H1 (cell line): ENCODE data around the gene TEX29.

Source experiments
- ATF3 ChIP-seq: IDR thresholded peaks from 2 replicates; pipeline ENCODE4 v1.6.1; 2011; ENCODE audit warnings: low read depth, mild to moderate bottlenecking, low read length; ENCODE audit not compliant: insufficient read depth
- CHD2 ChIP-seq: IDR thresholded peaks from 2 replicates; pipeline ENCODE4 v1.6.1; 2012; ENCODE audit warnings: low read length, improper control_type of control experiment
- EZH2 ChIP-seq: fragments of 200-600 bp; sonication (generic); IDR thresholded peaks from 2 replicates; pipeline ENCODE4 v1.7.1; 2012; ENCODE audit warnings: low read depth, mild to moderate bottlenecking, moderate library complexity, low read length, inconsistent platforms; ENCODE audit not compliant: severe bottlenecking
- HDAC2 ChIP-seq, 2 experiments: fragments of 300-600 bp in 1 of 2; sonication (generic) in 1 of 2; IDR thresholded peaks; 2 replicates each; pipeline ENCODE4 v1.6.1; 2011 to 2012; ENCODE audit warnings: low read depth in 2 of 2, low read length in 2 of 2, mild to moderate bottlenecking in 2 of 2, moderate library complexity in 2 of 2, borderline replicate concordance in 1 of 2, inconsistent platforms in 1 of 2
- KDM1A ChIP-seq: fragments of 200-600, 300-600 bp; sonication (generic); IDR thresholded peaks from 2 replicates; pipeline ENCODE4 v1.7.1; 2016; ENCODE audit warnings: mild to moderate bottlenecking, low read length, borderline replicate concordance
- MAX ChIP-seq: IDR thresholded peaks from 2 replicates; pipeline ENCODE4 v1.6.1; 2012; ENCODE audit warnings: inconsistent platforms
- POLR2A ChIP-seq, 2 experiments: IDR thresholded peaks; 1 replicate in 1 of 2; 2 replicates in 1 of 2; pipeline ENCODE4 v1.6.1; 2011; ENCODE audit warnings: low read depth in 2 of 2, low read length in 2 of 2, mild to moderate bottlenecking in 2 of 2; ENCODE audit errors: control extremely low read depth in 1 of 2
- RFX5 ChIP-seq: IDR thresholded peaks from 2 replicates; pipeline ENCODE4 v1.6.1; 2011; ENCODE audit warnings: low read depth, low read length, improper control_type of control experiment, borderline replicate concordance
- SP1 ChIP-seq: IDR thresholded peaks from 2 replicates; pipeline ENCODE4 v1.6.1; 2011; ENCODE audit warnings: low read depth, low read length
- TAF7 ChIP-seq: optimal IDR thresholded peaks from 2 replicates; pipeline ENCODE3; 2011; ENCODE audit warnings: low read depth, mild to moderate bottlenecking, inconsistent platforms, low read length, moderate library complexity, borderline replicate concordance
- TEAD4 ChIP-seq: IDR thresholded peaks from 2 replicates; pipeline ENCODE4 v1.6.1; 2012; ENCODE audit warnings: low read depth, low read length, inconsistent platforms, mixed read lengths
- YY1 ChIP-seq: IDR thresholded peaks from 2 replicates; pipeline ENCODE4 v1.6.1; 2011; ENCODE audit warnings: low read depth, mild to moderate bottlenecking, low read length
- TF ChIP-seq, protein P1 (sequence below), 3 experiments: IDR thresholded peaks; 1 replicate in 2 of 3; 2 replicates in 1 of 3; pipeline versions ENCODE4 v1.5.1 to v1.6.1; 2011; ENCODE audit warnings: low read length in 3 of 3, mild to moderate bottlenecking in 3 of 3, inconsistent platforms in 2 of 3, low read depth in 1 of 3, moderate library complexity in 1 of 3; ENCODE audit not compliant: insufficient read depth in 1 of 3; ENCODE audit errors: control extremely low read depth in 1 of 3

DNA sequence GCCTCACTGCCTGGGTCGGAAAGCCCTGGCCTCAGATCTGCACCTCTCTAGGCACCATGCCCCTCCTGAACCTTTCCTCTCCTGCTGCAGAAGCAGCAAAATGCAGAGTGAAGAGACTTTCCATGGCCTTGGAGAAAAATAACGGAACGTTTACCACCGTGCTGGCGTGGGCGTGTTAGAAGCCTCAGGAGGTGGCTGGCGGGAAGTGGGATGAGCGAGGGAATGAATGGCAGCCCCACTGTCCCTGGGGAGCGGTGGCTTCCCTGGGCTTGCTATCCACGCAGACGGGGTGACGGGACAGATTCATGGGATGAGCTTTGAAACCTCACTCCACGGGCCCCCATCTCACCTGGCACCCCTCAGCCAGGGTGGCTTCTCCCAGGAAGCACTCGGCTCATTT, 4.3 kb downstream of the TEX29 start:
- TF ChIP-seq EZH2 (no peak), YY1 (no peak), CHD2 (no peak), HDAC2 (IDR thresholded peaks at IDR 0.05; ENCODE audit: borderline replicate concordance in 1 of 2, low read depth in 2 of 2, low read length in 2 of 2) (no peak), KDM1A (no peak), TAF7 (no peak), MAX (no peak), RFX5 (no peak), ATF3 (no peak), TEAD4 (no peak), POLR2A (IDR thresholded peaks at IDR 0.05; ENCODE audit: control extremely low read depth in 1 of 2, low read depth in 2 of 2, low read length in 2 of 2) (no peak), SP1 (no peak)
- TF ChIP-seq, protein P1, sequence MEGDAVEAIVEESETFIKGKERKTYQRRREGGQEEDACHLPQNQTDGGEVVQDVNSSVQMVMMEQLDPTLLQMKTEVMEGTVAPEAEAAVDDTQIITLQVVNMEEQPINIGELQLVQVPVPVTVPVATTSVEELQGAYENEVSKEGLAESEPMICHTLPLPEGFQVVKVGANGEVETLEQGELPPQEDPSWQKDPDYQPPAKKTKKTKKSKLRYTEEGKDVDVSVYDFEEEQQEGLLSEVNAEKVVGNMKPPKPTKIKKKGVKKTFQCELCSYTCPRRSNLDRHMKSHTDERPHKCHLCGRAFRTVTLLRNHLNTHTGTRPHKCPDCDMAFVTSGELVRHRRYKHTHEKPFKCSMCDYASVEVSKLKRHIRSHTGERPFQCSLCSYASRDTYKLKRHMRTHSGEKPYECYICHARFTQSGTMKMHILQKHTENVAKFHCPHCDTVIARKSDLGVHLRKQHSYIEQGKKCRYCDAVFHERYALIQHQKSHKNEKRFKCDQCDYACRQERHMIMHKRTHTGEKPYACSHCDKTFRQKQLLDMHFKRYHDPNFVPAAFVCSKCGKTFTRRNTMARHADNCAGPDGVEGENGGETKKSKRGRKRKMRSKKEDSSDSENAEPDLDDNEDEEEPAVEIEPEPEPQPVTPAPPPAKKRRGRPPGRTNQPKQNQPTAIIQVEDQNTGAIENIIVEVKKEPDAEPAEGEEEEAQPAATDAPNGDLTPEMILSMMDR (IDR thresholded peaks at IDR 0.05; ENCODE audit: control extremely low read depth in 1 of 3, insufficient read depth in 1 of 3, low read depth in 1 of 3, low read length in 3 of 3): no peak
